GM19328 (cell line): ENCODE data around the gene NOL3.
A peak's percentile ranks its signal among the peaks of the same experiment; 100 is the strongest.

ENCODE experiments used
- ATAC-seq: cut with Tn5 transposase; IDR thresholded peaks from one replicate; pipeline ENCODE4 v1.9.1; 2021; ENCODE audit warnings: mild to moderate bottlenecking, moderate library complexity; ENCODE audit not compliant: unreplicated experiment

NOL3 gene

GRCh38 chr16:67187175-67187890, 17.0 kb downstream of the NOL3 start:
- no peak for ATAC-seq

GRCh38 chr16:67188323-67188722, 18.0 kb downstream of the NOL3 start:
- ATAC-seq: no peak

- ATAC-seq: no peak
These were observed 18.5 kb downstream of the NOL3 start for GRCh38 chr16:67188798-67189197.

GRCh38 chr16:67190041-67190440, 19.7 kb downstream of the NOL3 start, which contains the start of gene EXOC3L1:
Gene EXOC3L1, minus strand, starts transcription at chr16:67190136. Its CDS starts 460 bp downstream, at chr16:67189676.
- ATAC-seq: no peak

GRCh38 chr16:67190448-67191399, 20.4 kb downstream of the NOL3 start:
- no peak for ATAC-seq

- no peak for ATAC-seq
These were observed 21.2 kb downstream of the NOL3 start for GRCh38 chr16:67191411-67191994.

GRCh38 chr16:67191995-67192681, 21.8 kb downstream of the NOL3 start, which contains the start of gene E2F4:
Gene E2F4, plus strand, starts transcription at chr16:67192155. Its CDS starts 73 bp downstream, at chr16:67192228.
- peak; percentile 88 for ATAC-seq

GRCh38 chr16:67192781-67193361, 22.5 kb downstream of the NOL3 start:
- no peak for ATAC-seq

- ATAC-seq: no peak
These were observed 23.2 kb downstream of the NOL3 start for GRCh38 chr16:67193536-67193935.

- no peak for ATAC-seq
These were observed 23.9 kb downstream of the NOL3 start for GRCh38 chr16:67194260-67194659.

- no peak for ATAC-seq
These were observed 25.3 kb downstream of the NOL3 start for GRCh38 chr16:67195676-67196075.

GRCh38 chr16:67196881-67197280, 26.5 kb downstream of the NOL3 start:
- ATAC-seq: no peak

GRCh38 chr16:67197704-67198103, 27.4 kb downstream of the NOL3 start:
- ATAC-seq: no peak

GRCh38 chr16:67198238-67198734, 27.9 kb downstream of the NOL3 start:
- no peak for ATAC-seq

GRCh38 chr16:67199011-67199807, 28.9 kb downstream of the NOL3 start, which contains the start of gene ELMO3:
Gene ELMO3, plus strand, starts transcription at chr16:67199131. Its CDS starts 196 bp downstream, at chr16:67199327.
- ATAC-seq: no peak

GRCh38 chr16:67199808-67200198, 29.5 kb downstream of the NOL3 start:
- ATAC-seq: no peak

- ATAC-seq: no peak
These were observed 30.2 kb downstream of the NOL3 start for GRCh38 chr16:67200491-67200890.

- ATAC-seq: no peak
These were observed 31.3 kb downstream of the NOL3 start for GRCh38 chr16:67201411-67202345.
